CD4-positive, alpha-beta T cell treated with Interleukin-4 for 4 hours (primary cell): ENCODE measurements around the gene CFL1.

Experiments
- DNase-seq: peaks from one replicate; pipeline ENCODE4 v3.0.0-alpha.2; 2020

CFL1 gene

DNA sequence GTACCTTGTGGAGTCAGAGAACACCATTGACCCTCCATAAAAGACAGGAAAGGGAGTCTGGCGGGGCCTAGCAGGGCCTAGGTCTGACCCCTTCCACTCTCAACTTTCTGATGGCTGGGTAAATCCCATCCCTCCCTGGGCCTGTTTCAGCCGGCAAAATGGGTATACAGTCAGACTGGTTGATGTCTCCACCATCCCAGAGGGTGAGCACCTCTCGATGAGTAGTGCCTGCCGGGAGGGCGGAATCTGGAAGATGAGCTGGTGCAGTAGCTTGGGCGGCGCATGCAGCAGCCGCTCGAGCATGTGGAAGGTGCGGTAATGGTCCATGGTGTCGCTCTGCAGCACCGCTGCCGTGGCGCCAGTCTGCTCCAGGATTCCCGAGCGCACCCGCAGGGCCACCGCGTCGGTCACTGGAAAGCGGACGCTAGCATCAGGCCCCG, 29.8 kb upstream of the CFL1 start:
- no peak for DNase-seq

DNA sequence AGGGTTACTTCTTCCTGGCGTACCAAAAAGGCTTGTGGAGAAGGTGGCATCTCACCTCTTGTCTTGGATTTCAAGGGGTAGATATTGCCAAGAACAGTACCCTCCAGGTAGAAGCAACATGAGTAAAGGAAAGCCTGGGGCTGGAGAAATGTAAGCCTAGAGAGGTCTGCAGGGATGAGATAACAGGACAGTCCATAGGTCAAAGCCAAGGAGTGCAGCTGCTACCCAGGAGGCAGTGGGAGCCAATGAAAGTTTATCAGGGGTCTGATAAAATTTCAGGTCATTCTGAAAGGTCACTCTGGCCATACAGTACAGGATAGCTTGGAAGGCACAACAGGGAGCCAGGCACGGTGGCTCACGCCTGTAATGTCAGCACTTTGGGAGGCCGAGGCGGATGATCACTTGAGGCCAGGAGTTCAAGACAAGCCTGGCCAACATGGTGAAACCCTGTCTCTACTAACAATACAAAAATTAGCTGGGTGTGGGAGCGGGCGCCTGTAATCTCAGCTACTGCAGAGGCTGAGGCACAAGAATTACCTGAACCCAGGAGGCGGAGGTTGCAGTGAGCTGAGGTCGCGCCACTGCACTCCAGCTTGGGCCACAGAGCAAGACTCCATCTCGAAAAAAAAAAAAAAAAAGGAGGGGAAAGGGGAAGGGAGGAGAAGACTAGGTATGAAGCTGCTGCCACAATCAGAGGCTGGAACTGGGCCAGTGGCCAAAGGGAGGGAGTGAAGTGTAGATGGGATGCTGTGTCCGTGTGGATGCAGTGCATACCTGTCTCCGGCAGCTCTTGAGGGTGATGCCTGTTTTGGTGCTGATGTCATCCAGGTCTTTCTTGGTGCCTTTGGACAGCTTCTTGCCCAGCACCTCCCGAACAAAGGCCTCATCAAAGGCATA, 29.1 kb upstream of the CFL1 start:
- no peak for DNase-seq

DNA sequence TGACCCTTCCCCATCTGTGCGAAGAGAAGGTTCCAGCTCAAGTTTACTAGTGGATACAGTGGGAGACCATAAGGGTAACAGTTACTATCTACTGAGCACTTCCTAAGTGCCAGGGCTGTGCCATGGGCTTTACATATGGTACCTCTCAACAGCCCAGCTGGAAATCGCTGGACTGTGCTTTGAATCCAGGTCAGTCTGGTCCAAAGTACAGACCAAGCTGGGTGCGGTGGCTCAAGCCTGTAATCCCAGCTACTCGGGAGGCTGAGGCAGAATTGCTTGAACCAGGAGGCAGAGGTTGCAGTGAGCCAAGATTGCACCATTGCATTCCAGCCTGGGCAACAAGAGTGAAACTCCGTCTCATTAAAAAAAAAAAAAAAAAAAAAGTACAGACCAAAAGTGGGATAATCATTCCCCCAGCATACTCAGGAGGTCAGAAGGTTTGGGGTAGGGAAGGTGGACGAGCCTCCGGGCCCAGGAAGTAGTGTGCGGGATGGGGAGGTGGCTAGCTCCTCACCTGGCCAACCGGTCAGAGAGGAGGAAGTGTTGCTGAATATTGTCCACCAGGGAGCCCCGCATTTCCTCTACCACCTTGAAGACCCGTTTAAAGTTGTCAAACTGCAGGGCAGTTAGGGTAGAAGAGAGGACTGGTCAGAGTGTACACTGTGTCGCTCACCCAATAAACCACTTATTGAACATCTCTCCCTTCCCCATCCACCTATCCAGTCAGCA, 28.0 kb upstream of the CFL1 start:
- DNase-seq = no peak

DNA sequence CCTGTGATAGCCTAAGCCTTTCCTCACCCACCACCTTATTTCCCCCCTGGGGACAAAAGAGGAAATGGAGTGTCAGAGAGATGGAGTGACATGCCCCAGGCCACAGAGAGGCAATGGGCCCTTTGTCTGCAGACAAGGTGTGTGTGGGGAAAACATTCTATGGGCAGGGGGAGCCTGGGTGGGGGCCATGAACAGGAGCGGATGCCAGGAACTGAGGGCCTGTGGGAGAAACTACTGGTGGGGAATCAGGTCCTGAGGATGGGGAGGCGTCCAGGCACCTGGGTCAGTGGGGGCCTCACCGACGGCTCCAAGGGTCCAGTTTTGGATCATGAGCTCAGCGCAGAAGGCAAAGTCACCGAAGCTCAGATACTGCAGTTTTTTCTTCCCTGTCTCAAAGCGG, 27.3 kb upstream of the CFL1 start:
- no peak for DNase-seq

DNA sequence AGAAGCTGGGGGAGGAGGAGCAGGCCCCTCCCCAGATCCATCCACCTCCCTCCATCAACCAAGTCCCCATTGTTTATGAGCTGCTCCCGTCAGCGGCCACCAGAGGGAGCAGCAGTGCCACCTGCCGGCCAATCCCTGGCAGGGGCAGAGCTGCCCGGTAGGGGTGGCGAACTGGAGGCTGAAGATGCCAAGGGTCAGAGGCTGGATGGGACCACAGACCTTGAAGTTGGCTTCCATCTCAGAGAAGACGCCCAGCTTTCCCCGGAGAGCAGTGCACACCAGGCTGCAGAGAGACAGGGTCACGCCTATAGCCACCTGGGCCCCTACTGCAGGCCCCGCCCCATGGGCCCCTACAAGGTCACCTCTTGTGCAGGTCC, 26.7 kb upstream of the CFL1 start:
- peak; percentile 79 for DNase-seq

DNA sequence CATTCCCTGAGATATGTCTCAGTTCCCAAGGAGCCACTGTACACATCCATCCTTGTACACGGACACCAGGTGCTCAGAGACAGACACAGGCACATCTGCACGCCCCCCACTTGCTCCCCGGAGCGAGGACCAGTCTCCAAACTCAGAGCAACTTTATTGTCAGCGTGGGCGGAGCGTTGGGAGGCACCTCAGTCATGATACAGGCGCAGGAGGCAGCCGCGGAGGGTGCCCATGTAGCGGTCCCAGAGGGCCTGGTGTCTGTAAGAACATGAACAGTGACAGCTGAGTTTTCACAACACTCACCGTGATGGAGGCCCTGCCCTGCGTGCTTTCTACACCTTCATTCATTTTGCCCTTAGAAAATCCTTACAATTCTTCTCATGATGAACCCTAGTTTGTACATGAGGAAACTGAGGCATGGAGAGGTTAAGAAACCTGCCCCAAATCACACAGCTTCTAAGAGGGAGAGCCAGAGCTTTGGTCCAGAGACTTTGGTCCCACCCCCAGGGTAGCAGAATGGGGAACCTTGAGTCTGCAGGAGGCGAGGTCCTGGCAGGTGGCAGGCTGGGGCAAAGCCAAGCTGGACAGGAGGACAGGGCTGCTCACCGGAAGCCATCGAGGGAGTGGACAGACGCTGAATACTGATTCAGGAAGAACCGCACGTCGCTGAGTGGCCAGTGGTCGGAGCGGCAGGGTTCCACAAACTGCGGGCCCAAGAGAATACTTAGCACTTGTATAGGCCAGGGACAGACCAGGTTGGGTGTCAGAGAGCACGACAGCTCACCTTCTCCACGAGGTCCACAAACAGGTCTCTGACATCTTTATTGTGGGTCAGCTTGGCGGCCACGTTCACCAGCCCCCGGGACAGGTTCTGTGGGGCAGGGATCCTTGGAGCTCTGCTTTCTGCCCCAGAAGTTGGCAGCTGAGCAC, 26.1 kb upstream of the CFL1 start:
- no peak for DNase-seq

DNA sequence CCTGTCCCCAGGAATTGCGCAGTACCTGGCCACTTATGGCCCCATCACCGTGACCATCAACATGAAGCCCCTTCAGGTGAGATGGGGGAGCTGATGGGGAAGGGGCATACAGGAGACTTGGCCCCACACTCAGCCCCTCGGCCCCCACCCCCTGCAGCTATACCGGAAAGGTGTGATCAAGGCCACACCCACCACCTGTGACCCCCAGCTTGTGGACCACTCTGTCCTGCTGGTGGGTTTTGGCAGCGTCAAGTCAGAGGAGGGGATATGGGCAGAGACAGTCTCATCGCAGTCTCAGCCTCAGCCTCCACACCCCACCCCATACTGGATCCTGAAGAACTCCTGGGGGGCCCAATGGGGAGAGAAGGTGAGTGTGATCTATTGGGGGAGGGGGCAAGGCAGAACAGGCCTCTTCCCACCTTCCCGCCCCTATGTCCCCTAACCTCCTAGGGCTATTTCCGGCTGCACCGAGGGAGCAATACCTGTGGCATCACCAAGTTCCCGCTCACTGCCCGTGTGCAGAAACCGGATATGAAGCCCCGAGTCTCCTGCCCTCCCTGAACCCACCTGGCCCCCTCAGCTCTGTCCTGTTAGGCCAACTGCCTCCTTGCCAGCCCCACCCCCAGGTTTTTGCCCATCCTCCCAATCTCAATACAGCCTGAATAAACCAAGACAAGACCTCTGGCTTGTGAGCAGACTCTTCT, 25.2 kb upstream of the CFL1 start:
- no peak for DNase-seq

DNA sequence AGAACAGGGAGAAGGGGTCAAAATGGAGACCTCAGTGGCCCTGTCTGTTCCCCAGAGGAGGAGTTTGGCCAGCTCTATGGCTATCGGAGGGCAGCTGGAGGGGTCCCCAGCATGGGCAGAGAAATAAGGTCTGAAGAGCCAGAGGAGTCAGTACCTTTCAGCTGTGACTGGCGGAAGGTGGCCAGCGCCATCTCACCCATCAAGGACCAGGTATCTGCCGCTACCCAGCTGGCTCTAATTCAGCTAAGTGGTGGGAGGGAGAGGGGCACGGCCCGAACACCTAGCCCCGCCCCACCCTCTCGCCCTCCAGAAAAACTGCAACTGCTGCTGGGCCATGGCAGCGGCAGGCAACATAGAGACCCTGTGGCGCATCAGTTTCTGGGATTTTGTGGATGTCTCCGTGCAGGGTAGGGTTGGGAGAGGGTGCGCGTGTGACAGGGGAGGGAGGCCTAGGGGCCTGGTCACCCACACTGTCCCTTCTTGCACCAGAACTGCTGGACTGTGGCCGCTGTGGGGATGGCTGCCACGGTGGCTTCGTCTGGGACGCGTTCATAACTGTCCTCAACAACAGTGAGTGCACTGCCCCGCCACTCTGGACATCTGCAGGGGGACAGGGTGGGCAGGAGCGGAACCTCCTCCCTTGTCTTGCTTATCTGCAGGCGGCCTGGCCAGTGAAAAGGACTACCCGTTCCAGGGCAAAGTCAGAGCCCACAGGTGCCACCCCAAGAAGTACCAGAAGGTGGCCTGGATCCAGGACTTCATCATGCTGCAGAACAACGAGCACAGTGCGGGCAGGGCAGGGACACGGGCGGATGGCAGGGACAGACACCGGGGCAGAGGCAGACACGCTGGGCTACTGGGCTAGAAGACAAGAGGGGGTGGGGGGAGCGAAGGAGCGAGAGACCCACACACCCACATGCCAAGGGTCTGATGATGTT, 24.4 kb upstream of the CFL1 start:
- DNase-seq = no peak

DNA sequence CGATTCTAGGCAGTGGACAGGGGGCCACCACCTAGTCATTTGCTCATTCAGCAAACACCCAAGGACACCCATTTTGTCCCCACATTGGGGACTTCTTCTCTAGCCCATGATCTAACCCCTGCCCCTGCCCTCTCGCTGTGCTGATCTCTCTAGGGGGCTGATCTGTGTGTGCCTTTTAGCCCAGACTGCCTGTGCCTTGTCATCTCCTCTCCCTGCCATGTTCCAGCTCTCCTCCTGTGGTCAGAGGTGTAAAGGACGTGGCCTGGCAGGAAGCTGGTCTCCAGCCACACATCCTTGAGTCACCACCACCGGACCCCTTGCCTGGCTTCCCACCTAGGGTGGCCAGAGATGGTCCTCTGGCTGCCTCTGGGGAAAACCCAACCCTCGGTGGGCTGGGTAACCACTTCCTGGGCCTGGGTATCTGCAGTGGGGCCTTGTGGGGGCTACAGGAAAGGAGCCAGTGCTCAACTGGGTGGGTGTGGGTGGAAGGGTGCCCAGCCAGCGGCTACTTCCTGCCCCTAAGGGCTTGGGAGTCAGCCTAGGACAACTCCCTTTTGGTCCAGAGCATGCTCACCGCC, 23.0 kb upstream of the CFL1 start:
- DNase-seq = peak; percentile 18

DNA sequence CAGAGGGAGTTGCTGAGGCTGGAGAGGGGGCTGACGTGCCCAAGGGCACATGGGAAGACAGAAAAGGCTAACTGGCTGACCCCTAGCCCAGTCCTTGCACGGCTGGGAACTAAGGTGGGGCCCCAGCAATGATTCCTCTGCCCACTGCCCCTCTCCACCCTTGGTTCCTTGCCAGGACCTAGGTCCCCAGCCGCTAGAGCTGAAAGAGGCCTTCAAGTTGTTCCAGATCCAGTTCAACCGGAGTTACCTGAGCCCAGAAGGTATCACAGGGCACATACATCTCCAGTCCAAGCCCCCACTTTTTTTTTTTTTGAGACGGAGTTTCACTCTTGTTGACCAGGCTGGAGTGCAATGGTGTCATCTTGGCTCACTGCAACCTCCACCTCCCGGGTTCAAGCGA, 22.0 kb upstream of the CFL1 start:
- no peak for DNase-seq

DNA sequence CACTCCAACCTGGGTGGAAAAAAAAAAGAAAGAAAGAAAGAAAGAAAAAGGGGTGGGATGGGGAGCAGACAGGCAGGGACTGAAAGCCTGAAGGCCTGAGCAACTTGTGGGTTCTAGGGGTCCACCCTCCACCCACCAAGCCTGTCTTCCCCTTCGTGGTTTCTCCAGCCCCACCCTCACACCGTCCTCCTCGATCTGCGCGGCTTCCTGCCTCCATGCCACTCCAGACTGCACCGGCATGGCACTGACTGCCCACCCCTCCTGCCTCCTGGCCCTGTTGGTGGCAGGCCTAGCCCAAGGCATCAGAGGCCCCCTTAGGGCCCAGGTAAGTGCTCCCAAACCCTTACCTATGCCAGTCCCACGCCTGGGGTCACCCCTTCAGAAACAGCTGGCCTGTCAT, 21.6 kb upstream of the CFL1 start, which contains the start of gene CTSW:
CTSW (plus strand) TSS at position 221 of the 400 bp plus-strand sequence; CDS start at position 239, 18 bp downstream.
- peak; percentile 56 for DNase-seq

DNA sequence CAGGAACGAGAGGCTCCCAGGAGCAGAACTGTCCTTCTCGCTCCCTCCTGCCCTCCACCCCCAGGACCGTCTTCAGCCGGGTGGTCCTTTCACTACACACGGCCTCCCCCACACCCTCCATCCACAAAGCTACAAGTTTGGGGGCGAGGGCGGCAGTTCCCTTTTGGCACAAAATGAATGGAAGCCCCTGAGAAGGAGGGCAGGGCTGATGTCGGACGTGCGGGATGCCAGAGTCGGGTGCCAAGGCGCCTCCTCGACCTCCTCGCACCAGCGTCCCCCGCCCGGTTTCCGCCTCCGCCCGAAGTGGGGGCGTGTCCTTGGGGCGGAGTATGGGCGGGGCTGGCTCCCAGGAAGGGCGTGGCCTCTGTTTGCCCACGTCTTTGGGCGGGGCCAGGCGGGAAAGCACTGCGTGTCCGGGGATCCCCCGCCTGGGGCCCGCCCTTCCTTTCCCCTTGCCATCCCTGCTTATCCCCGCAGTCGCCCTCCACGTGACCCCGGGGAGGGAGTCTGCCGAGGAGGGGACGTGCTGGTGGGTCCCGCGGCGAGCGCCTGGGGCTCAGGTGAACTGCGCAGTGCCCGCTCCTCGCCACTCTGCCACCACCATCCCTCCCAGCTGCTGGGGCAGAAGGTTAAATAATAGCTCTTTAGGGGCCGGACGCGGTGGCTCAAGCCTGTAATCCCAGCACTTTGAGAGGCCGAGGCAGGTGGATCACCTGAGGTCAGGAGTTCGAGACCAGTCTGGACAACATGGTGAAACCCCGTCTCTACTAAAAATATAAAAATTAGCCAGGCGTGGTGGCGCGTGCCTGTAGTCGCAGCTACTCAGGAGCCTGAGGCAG, 15.6 kb upstream of the CFL1 start:
- peak; percentile 92 for DNase-seq

DNA sequence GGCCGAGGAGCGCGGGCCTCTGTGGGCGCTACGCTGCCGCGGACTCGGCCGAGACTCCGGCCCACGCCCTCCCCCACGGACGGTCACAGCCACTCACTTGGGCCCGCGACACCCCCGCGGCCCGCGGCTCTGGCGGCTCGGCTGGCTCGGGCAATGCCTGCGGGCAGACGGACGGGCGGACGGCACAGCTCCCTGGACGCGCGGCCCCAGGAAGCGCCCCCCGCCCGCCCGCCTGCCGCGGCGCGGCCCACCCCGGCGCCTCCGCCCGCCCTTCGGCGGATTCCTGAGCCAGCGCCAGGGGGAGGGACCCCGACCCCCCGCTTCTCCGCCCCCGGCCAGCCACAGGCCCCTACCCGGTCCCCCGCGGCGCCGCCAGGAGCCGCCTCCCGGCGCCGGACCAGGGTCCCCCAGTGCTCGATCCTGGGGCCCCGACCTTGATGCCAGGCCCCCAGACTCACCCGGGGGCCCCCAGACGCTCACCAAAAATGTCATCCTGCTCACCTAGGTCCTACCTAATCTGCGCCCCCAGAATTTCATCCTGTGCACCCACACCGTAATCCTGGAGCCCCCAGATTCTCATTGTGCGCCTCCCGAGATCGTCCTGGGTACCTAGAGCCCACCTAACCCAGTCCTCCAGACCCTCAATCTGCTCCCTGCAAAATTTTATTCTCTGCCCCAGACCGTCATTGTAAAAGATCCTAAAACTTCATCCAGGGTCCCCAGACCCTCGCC, 14.8 kb upstream of the CFL1 start, which contains the start of gene EFEMP2:
EFEMP2 (minus strand) TSS at position 215 of the 732 bp plus-strand sequence. CDS start 446 bp downstream, outside the sequence.
- DNase-seq = no peak

DNA sequence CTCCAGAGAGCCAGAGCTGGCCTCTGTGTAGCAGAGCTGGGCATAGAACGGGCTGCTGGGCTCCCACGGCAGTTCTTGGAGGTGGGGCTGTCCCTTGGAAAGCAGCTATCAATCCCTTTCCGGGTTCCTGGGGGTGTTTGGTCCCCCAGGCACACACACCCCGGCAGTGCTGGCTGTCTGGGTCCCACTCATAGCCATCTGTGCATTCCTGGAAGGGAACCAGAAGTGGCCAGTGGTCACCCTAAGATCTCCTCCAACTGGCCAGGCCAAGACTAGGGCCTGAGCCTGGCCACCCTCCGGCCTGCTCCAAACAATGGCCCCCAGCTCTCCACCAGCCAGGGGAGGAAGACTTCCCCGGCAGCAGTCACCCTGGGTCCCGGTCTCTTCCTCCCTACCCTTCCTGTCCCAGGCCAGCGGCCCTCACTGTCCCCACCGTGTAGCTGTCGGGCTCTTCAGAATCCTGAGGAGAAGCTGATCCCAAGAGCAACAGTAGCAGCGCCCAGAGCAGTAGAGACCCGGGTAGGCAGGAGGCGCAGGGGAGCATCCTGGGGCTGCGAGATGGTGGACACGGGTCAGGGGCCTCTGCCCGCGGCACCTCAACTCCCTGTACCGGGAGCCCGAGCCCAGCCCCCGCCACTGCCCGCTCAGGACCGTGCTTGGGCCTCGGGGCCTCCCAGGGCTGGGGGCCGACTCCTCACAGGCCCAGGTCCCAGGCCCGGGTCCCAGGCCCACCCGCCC, 14.0 kb upstream of the CFL1 start:
- DNase-seq = no peak

DNA sequence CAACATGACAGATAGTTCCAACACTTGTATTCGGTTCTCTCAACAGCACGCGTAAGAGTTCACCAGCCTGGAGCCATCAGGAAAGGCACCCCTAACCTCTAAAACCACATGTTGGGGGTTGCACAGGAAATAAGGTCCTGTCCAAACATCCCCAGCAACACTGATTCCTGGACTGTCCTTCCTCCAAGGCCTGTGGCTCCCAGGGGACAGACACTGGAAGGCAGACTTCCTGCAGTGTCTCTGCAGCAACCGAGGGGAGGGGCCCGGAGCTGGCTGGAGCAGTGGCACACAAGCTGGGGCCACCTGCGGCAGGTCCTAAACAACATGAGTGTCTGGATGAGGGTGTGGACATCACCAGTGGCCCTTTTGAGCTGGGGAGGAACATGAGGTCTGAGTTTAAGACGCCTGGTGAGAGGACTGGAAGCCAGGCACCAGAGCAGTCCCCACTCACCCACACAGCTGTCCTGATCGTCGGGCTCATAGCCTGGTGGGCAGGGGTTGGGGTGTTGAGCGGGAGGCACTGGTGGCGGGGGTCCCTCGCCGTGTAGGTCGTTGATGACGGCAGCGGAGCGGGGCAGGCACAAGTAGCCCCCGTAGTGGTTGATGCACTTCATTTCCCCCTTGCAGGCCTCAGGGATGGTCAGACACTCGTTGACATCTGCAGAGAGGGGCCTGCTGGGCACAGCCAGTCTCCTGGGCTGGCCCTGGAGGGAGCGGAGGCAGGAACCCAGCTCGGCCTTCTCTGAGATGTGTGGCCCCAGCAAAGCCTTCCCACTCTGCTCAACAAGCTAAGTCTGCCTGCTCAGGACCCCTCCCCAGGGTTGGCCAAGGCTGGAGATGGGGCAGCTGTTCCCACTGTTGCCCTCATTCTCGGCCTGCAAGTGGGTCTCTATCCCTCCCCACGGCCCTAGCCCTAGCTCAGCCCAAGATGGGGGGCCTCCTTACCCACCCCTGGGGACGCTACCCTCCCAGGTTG, 13.0 kb upstream of the CFL1 start:
- DNase-seq = no peak

DNA sequence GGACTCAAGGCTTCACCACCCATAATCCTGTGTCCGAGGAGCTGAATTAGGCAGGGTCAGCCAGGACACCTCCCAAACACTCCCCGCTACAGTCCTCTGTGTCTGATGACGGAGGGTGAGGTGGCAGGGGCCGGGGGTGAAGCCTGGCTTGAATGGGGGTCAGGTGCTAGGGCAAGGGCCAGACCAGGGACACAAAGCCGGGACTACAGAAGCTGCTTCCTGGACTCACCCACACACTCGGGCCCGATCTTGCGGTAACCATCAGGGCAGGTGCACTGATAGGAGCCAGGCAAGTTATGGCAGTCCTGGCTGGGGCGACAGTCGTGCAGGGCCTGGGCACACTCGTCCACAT, 12.3 kb upstream of the CFL1 start:
- no peak for DNase-seq
